ENCODE results near the gene DCBLD1.

DNA sequence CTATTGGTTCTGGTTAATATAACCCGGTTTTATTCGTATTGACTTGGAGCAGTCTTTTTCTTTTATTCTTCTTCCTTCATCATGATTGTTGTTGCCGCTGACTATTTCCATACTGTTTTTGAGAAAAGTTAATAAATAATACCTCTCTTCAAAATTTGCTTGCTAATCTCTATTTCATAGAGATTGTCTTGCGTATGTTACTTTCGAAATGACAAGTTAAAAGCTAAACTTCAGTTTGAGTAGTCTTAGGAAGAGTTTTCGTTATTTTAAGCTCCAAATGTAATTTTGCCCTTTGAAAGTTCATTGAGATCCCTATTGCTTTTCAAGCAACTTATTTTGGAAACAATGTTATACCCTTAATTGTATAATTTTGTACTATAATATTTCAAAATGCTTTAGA lies 36.4 kb downstream of the DCBLD1 start:
- TF ChIP-seq POLR2A (IDR thresholded peaks at IDR 0.05; ENCODE audit: low read depth, low read length) (no peak), POLR2AphosphoS5 (IDR thresholded peaks at IDR 0.05; ENCODE audit: low read depth, low read length) (no peak), PAX5 (IDR thresholded peaks at IDR 0.05; ENCODE audit: insufficient read depth, low read length, severe bottlenecking) (no peak), TAF1 (IDR thresholded peaks at IDR 0.05; ENCODE audit: low read depth, low read length) (no peak)

All from GM12891 (cell line).